NOMO-1 (cell line): Measurements from ENCODE around the gene CKAP5.

Experiments
- DNase-seq, 2 experiments: peaks; one replicate each; lab custom pipeline; 2025; ENCODE audit not compliant: unreplicated experiment in 2 of 2; lab: John Stamatoyannopoulos, UW

The CKAP5 gene

GRCh38 chr11:46845740-46846509 is at the start of gene CKAP5:
Gene CKAP5 (minus strand): TSS chr11:46846280. CDS start chr11:46821231, 25,049 bp downstream.
- DNase-seq, result peak; percentile 89

GRCh38 chr11:46895821-46896220 is 49.7 kb upstream of the CKAP5 start:
- DNase-seq, result no peak

GRCh38 chr11:46894961-46895360 is 48.9 kb upstream of the CKAP5 start:
- DNase-seq, result no peak

- DNase-seq, result no peak
Measured at GRCh38 chr11:46894506-46894905, 48.4 kb upstream of the CKAP5 start.

- DNase-seq, result no peak
Measured at GRCh38 chr11:46892838-46893237, 46.8 kb upstream of the CKAP5 start.

GRCh38 chr11:46892109-46892508 is 46.0 kb upstream of the CKAP5 start:
- no peak for DNase-seq

GRCh38 chr11:46890665-46891064 is 44.6 kb upstream of the CKAP5 start:
- no peak for DNase-seq

GRCh38 chr11:46889689-46890475 is 43.8 kb upstream of the CKAP5 start:
- DNase-seq, result peak; percentile 70 to 76

GRCh38 chr11:46889251-46889650 is 43.2 kb upstream of the CKAP5 start:
- DNase-seq, result no peak

GRCh38 chr11:46888636-46889035 is 42.6 kb upstream of the CKAP5 start:
- no peak for DNase-seq

GRCh38 chr11:46886211-46886610 is 40.1 kb upstream of the CKAP5 start:
- no peak for DNase-seq

- DNase-seq, result no peak
Measured at GRCh38 chr11:46879056-46879585, 33.0 kb upstream of the CKAP5 start.

- no peak for DNase-seq
Measured at GRCh38 chr11:46877580-46877979, 31.5 kb upstream of the CKAP5 start.

GRCh38 chr11:46876471-46876870 is 30.4 kb upstream of the CKAP5 start:
- no peak for DNase-seq

GRCh38 chr11:46874586-46874985 is 28.5 kb upstream of the CKAP5 start:
- DNase-seq, result no peak

GRCh38 chr11:46868912-46869311 is 22.8 kb upstream of the CKAP5 start:
- DNase-seq, result no peak

GRCh38 chr11:46865340-46865739 is 19.3 kb upstream of the CKAP5 start:
- no peak for DNase-seq

- DNase-seq, result no peak
Measured at GRCh38 chr11:46860218-46860617, 14.1 kb upstream of the CKAP5 start.

GRCh38 chr11:46858920-46859546 is 13.0 kb upstream of the CKAP5 start:
- peak; percentile 4 to 10 for DNase-seq

GRCh38 chr11:46857666-46858065 is 11.6 kb upstream of the CKAP5 start:
- DNase-seq, result no peak

GRCh38 chr11:46856605-46857343 is 10.7 kb upstream of the CKAP5 start:
- DNase-seq, result peak; percentile 41 to 72
